HEK293 (cell line): Measurements from ENCODE around the gene DYNLL2.
A peak's percentile ranks its signal among the peaks of the same experiment; 100 is the strongest.

Source experiments
- ATF2 ChIP-seq: fragments of 450-650 bp; formaldehyde crosslinking; IDR thresholded peaks from 2 replicates; pipeline ENCODE4 v1.5.1; 2016; ENCODE audit warnings: missing biosample characterization, missing genetic modification characterization, low read depth
- CTCF ChIP-seq: fragments of 450-650 bp; formaldehyde crosslinking; IDR thresholded peaks from 2 replicates; pipeline ENCODE4 v1.5.1; 2016; ENCODE audit warnings: missing biosample characterization, missing genetic modification characterization
- KLF10 ChIP-seq: fragments of 450-650 bp; IDR thresholded peaks from 2 replicates; pipeline ENCODE4 v1.5.1; 2018; ENCODE audit warnings: missing biosample characterization, mild to moderate bottlenecking, missing genetic modification characterization
- PRDM10 ChIP-seq: fragments of 450-650 bp; formaldehyde crosslinking; IDR thresholded peaks from 2 replicates; pipeline ENCODE4 v1.5.1; 2016; ENCODE audit warnings: missing biosample characterization, missing genetic modification characterization
- REST ChIP-seq: fragments of 450-650 bp; formaldehyde crosslinking; IDR thresholded peaks from 2 replicates; pipeline ENCODE4 v1.5.1; 2016; ENCODE audit warnings: missing biosample characterization, missing genetic modification characterization
- YY1 ChIP-seq: fragments of 450-650 bp; formaldehyde crosslinking; IDR thresholded peaks from 2 replicates; pipeline ENCODE4 v1.5.1; 2018; ENCODE audit warnings: missing biosample characterization, missing genetic modification characterization
- ZBTB7A ChIP-seq: fragments of 450-650 bp; formaldehyde crosslinking; IDR thresholded peaks from 2 replicates; pipeline ENCODE4 v1.5.1; 2016; ENCODE audit warnings: low read depth, missing biosample characterization, missing genetic modification characterization
- ZFP3 ChIP-seq: fragments of 450-650 bp; formaldehyde crosslinking; IDR thresholded peaks from 2 replicates; pipeline ENCODE4 v1.5.1; 2016; ENCODE audit warnings: low read depth, missing biosample characterization, missing genetic modification characterization
- ZNF121 ChIP-seq: fragments of 450-650 bp; formaldehyde crosslinking; IDR thresholded peaks from 2 replicates; pipeline ENCODE4 v1.5.1; 2016; ENCODE audit warnings: missing biosample characterization, missing genetic modification characterization
- ZNF16 ChIP-seq: fragments of 450-650 bp; formaldehyde crosslinking; IDR thresholded peaks from 2 replicates; pipeline ENCODE4 v1.5.1; 2016; ENCODE audit warnings: low read depth, missing biosample characterization, missing genetic modification characterization
- ZNF311 ChIP-seq: fragments of 450-650 bp; formaldehyde crosslinking; IDR thresholded peaks from 2 replicates; pipeline ENCODE4 v1.5.1; 2017; ENCODE audit warnings: missing biosample characterization, missing genetic modification characterization, borderline replicate concordance
- ZNF362 ChIP-seq: fragments of 450-650 bp; formaldehyde crosslinking; IDR thresholded peaks from 2 replicates; pipeline ENCODE4 v1.5.1; 2016; ENCODE audit warnings: missing biosample characterization, missing genetic modification characterization

GRCh38 chr17:58082870-58083490, at the start of gene DYNLL2:
- TF ChIP-seq ZNF121 (tag by site-specific recombination) (no peak), REST (tag by site-specific recombination) (no peak), CTCF (tag by site-specific recombination) (no peak), ZBTB7A (tag by site-specific recombination) (no peak), YY1 (tag by site-specific recombination) (no peak), ATF2 (tag by site-specific recombination) (no peak), KLF10 (tag by site-specific recombination) (peak; percentile 73; the same call in 1 of the 2 replicates), ZNF362 (tag by site-specific recombination) (no peak), ZFP3 (tag by site-specific recombination) (no peak), ZNF311 (tag by site-specific recombination) (no peak), ZNF16 (tag by site-specific recombination) (no peak), PRDM10 (tag by site-specific recombination) (peak; percentile 17; the same call in 1 of the 2 replicates)
